GM12878 (cell line): ENCODE measurements around the gene DNAH9. TPM values are rescaled to one million over a fixed set of nuclear protein-coding genes. Genes with fewer than 3 reads are reported as not detected.

Experiments used
- ASH2L ChIP-seq: fragments of 300-600, 200-600 bp; sonication (generic); IDR thresholded peaks from 2 replicates; pipeline ENCODE4 v1.6.1; 2017; ENCODE audit warnings: low read depth, mild to moderate bottlenecking, borderline replicate concordance
- BACH1 ChIP-seq: fragments of 450-650 bp; IDR thresholded peaks from 2 replicates; pipeline ENCODE4 v1.6.1; 2017; ENCODE audit warnings: mild to moderate bottlenecking, borderline replicate concordance
- CBX3 ChIP-seq: fragments of 200-600 bp; sonication (generic); IDR thresholded peaks from 2 replicates; pipeline ENCODE4 v1.6.1; 2016; ENCODE audit warnings: low read depth, borderline replicate concordance
- CREM ChIP-seq: IDR thresholded peaks from 2 replicates; pipeline ENCODE4 v1.6.1; 2014; ENCODE audit warnings: antibody characterized with exemption, low read depth
- EGR1 ChIP-seq, 2 experiments: IDR thresholded peaks; 1 replicate in 1 of 2; 2 replicates in 1 of 2; pipeline ENCODE4 v1.6.1; 2011 to 2012; ENCODE audit warnings: low read depth in 2 of 2, low read length in 2 of 2, borderline replicate concordance in 1 of 2, mild to moderate bottlenecking in 1 of 2, moderate library complexity in 1 of 2
- GABPA ChIP-seq: IDR thresholded peaks from 2 replicates; pipeline ENCODE4 v1.6.1; 2014; ENCODE audit warnings: antibody characterized with exemption, low read depth, mild to moderate bottlenecking, inconsistent platforms
- HDAC6 ChIP-seq: fragments of 200-600 bp; sonication (generic); IDR thresholded peaks from one replicate; pipeline ENCODE4 v1.8.0; 2017; ENCODE audit warnings: antibody characterized with exemption; ENCODE audit not compliant: unreplicated experiment
- IKZF2 ChIP-seq, 2 experiments: fragments of 450-650 bp; IDR thresholded peaks; 2 replicates each; pipeline ENCODE4 v1.6.1; 2017; ENCODE audit warnings: mild to moderate bottlenecking in 2 of 2, moderate library complexity in 2 of 2
- JUNB ChIP-seq: IDR thresholded peaks from 2 replicates; pipeline ENCODE4 v1.6.1; 2016; ENCODE audit warnings: antibody characterized with exemption, mild to moderate bottlenecking
- NFIC ChIP-seq: IDR thresholded peaks from 2 replicates; pipeline ENCODE4 v1.6.1; 2012; ENCODE audit warnings: low read depth, mild to moderate bottlenecking, inconsistent platforms, low read length, moderate library complexity
- NFYB ChIP-seq: IDR thresholded peaks from 2 replicates; pipeline ENCODE4 v1.6.1; 2011; ENCODE audit warnings: low read depth, mild to moderate bottlenecking, low read length, improper control_type of control experiment, moderate library complexity; ENCODE audit not compliant: insufficient read depth
- RAD51 ChIP-seq: fragments of 450-650 bp; IDR thresholded peaks from 2 replicates; pipeline ENCODE4 v1.6.1; 2016; ENCODE audit warnings: moderate library complexity, mild to moderate bottlenecking, inconsistent platforms
- RFX5 ChIP-seq: IDR thresholded peaks from 2 replicates; pipeline ENCODE4 v1.6.1; 2011; ENCODE audit warnings: low read depth, low read length, improper control_type of control experiment
- RUNX3 ChIP-seq: IDR thresholded peaks from 2 replicates; pipeline ENCODE4 v1.6.1; 2012; ENCODE audit warnings: low read length, inconsistent platforms
- SMAD5 ChIP-seq: IDR thresholded peaks from 2 replicates; pipeline ENCODE4 v1.6.1; 2016; ENCODE audit warnings: antibody characterized with exemption, low read depth
- SMC3 ChIP-seq: IDR thresholded peaks from 2 replicates; pipeline ENCODE4 v1.6.1; 2011; ENCODE audit warnings: low read length, improper control_type of control experiment, borderline replicate concordance
- SREBF2 ChIP-seq: IDR thresholded peaks from 2 replicates; pipeline ENCODE4 v1.6.1; 2012; ENCODE audit warnings: mild to moderate bottlenecking, low read length
- SUZ12 ChIP-seq: fragments of 200-600 bp; sonication (generic); IDR thresholded peaks from one replicate; pipeline ENCODE4 v1.6.1; 2018; ENCODE audit warnings: antibody characterized with exemption, mild to moderate bottlenecking; ENCODE audit not compliant: unreplicated experiment
- WRNIP1 ChIP-seq: IDR thresholded peaks from 2 replicates; pipeline ENCODE4 v1.6.1; 2011; ENCODE audit warnings: low read depth, low read length, improper control_type of control experiment, borderline replicate concordance
- ZBED1 ChIP-seq: IDR thresholded peaks from 2 replicates; pipeline ENCODE4 v1.6.1; 2016; ENCODE audit warnings: borderline replicate concordance
- ZZZ3 ChIP-seq: IDR thresholded peaks from 2 replicates; pipeline ENCODE4 v1.6.1; 2011; ENCODE audit warnings: low read depth; ENCODE audit not compliant: control insufficient read depth, insufficient read length
- polyA plus RNA-seq, 11 experiments: library from polyadenylated mRNA; depleted of rRNA in 4 of 11; unstranded in 6 of 11; stranded (reverse) in 5 of 11; fragments of >200 nt; fragmentation: Nextera tagmentation in 4 of 11; fragmentation: Illumina TruSeq in 1 of 11; extraction: Ambion mirVana in 4 of 11; extraction: Trizol in 1 of 11; gene quantifications; 1 replicate in 1 of 11; 2 replicates in 10 of 11; pipeline versions ENCODE4 v1.2.1 to v1.2.3, GENCODE V29; 2011 to 2016; ENCODE audit warnings: inconsistent platforms in 2 of 11, missing spikeins in 2 of 11, low read depth in 1 of 11
- total RNA-seq, 4 experiments: library from RNA; depleted of rRNA in 3 of 4; stranded (reverse); fragments of >200 nt in 3 of 4; fragmentation: Illumina TruSeq in 1 of 4; extraction: Trizol in 1 of 4; gene quantifications; 2 replicates each; pipeline versions ENCODE4 v1.2.1 to v1.2.3, GENCODE V29; 2013 to 2021
- TF ChIP-seq, protein P1 (sequence below): IDR thresholded peaks from 2 replicates; pipeline ENCODE4 v1.6.1; 2012; ENCODE audit warnings: improper control_type of control experiment, low read depth, low read length; ENCODE audit not compliant: insufficient replicate concordance
- TF ChIP-seq, protein P2 (sequence below): IDR thresholded peaks from 2 replicates; pipeline ENCODE4 v1.6.1; 2011; ENCODE audit warnings: borderline replicate concordance, low read depth, mild to moderate bottlenecking, moderate library complexity, mixed read lengths, low read length; ENCODE audit not compliant: insufficient read depth; ENCODE audit errors: extremely low read length
- TF ChIP-seq, protein P3 (sequence below): IDR thresholded peaks from 2 replicates; pipeline ENCODE4 v1.6.1; 2011; ENCODE audit warnings: mild to moderate bottlenecking, low read depth, low read length, moderate library complexity; ENCODE audit not compliant: insufficient replicate concordance

Gene DNAH9
- total and polyA plus RNA-seq, 10 of the 15 experiments (the other 5 are each of a cell fraction or from before 2014, with no cell fraction given): 0.10 to 0.40 (median 0.19) TPM; not detected in 7

DNA sequence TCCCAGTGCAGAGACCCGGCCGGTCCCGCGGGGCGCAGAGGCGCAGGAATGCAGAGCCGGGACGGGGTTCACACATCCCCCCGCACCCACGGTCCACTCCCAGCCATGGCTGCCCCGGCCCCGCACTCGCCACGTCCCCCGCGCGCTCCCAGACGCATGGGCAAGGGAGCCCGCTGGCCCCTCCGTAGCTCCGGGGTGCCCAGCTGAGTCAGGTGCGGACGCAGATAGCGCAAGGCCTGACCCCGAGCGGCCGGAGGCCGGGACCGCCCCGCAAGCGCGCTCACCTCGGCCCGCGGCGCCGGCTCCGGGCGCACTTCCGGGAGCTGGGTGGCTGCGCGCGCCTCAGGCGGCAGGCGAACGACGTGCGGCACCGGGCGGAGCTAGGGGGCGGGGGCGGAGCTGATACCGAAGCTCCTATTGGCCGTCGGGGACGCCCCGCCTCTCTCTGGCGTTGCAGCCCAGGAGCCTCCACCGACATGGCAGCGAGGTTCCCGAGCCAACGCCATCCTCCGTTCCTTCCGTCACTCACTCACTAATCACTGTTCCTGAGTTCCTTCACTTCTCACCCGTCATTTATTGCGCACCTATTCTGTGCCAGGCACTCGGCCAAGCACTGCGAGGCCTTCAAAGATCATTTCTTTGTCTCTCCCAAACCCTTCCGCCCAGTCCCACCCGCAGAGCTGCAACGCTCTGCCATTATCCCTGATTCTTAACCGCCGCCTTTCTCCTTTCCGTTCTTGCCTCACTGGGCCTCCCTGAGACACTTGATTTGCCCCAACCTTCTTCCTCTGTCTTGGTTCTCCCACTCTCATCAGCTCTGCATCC lies 399.1 kb downstream of the DNAH9 start, which contains the start of gene ZNF18 (continued):
- TF ChIP-seq CREM: 0 out of 2 replicates have a peak, but pooled peaks have one; percentile 13
- peak; percentile 49; the same call in 1 of the 2 replicates for TF ChIP-seq GABPA
- no peak for TF ChIP-seq RUNX3
- TF ChIP-seq ZZZ3: no peak
- no peak for TF ChIP-seq WRNIP1
- no peak for TF ChIP-seq SREBF2
- TF ChIP-seq, protein P1, sequence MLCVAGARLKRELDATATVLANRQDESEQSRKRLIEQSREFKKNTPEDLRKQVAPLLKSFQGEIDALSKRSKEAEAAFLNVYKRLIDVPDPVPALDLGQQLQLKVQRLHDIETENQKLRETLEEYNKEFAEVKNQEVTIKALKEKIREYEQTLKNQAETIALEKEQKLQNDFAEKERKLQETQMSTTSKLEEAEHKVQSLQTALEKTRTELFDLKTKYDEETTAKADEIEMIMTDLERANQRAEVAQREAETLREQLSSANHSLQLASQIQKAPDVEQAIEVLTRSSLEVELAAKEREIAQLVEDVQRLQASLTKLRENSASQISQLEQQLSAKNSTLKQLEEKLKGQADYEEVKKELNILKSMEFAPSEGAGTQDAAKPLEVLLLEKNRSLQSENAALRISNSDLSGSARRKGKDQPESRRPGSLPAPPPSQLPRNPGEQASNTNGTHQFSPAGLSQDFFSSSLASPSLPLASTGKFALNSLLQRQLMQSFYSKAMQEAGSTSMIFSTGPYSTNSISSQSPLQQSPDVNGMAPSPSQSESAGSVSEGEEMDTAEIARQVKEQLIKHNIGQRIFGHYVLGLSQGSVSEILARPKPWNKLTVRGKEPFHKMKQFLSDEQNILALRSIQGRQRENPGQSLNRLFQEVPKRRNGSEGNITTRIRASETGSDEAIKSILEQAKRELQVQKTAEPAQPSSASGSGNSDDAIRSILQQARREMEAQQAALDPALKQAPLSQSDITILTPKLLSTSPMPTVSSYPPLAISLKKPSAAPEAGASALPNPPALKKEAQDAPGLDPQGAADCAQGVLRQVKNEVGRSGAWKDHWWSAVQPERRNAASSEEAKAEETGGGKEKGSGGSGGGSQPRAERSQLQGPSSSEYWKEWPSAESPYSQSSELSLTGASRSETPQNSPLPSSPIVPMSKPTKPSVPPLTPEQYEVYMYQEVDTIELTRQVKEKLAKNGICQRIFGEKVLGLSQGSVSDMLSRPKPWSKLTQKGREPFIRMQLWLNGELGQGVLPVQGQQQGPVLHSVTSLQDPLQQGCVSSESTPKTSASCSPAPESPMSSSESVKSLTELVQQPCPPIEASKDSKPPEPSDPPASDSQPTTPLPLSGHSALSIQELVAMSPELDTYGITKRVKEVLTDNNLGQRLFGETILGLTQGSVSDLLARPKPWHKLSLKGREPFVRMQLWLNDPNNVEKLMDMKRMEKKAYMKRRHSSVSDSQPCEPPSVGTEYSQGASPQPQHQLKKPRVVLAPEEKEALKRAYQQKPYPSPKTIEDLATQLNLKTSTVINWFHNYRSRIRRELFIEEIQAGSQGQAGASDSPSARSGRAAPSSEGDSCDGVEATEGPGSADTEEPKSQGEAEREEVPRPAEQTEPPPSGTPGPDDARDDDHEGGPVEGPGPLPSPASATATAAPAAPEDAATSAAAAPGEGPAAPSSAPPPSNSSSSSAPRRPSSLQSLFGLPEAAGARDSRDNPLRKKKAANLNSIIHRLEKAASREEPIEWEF: no peak
- TF ChIP-seq SUZ12: no peak
- TF ChIP-seq ZBED1: peak; percentile 34; the same call in 1 of the 2 replicates
- TF ChIP-seq SMAD5: peak; percentile 93
- TF ChIP-seq SMC3: no peak
- peak in 1 of 2 experiments; percentile 11; a peak in 2 of 4 replicates for TF ChIP-seq IKZF2 (IDR thresholded peaks at IDR 0.05)
- TF ChIP-seq CBX3: no peak
- TF ChIP-seq, protein P2, sequence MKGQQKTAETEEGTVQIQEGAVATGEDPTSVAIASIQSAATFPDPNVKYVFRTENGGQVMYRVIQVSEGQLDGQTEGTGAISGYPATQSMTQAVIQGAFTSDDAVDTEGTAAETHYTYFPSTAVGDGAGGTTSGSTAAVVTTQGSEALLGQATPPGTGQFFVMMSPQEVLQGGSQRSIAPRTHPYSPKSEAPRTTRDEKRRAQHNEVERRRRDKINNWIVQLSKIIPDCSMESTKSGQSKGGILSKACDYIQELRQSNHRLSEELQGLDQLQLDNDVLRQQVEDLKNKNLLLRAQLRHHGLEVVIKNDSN: no peak
- TF ChIP-seq JUNB: no peak
- TF ChIP-seq ASH2L: peak; percentile 85; the same call in 1 of the 2 replicates
- peak; percentile 10 to 46; a peak in 2 of 3 replicates for TF ChIP-seq EGR1 (IDR thresholded peaks at IDR 0.05; ENCODE audit: borderline replicate concordance in 1 of 2, low read depth in 2 of 2, low read length in 2 of 2)
- TF ChIP-seq RAD51: no peak
- no peak for TF ChIP-seq HDAC6
- TF ChIP-seq RFX5: no peak
- TF ChIP-seq, protein P3, sequence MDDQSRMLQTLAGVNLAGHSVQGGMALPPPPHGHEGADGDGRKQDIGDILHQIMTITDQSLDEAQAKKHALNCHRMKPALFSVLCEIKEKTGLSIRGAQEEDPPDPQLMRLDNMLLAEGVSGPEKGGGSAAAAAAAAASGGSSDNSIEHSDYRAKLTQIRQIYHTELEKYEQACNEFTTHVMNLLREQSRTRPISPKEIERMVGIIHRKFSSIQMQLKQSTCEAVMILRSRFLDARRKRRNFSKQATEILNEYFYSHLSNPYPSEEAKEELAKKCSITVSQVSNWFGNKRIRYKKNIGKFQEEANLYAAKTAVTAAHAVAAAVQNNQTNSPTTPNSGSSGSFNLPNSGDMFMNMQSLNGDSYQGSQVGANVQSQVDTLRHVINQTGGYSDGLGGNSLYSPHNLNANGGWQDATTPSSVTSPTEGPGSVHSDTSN: no peak
- TF ChIP-seq NFYB: peak; percentile 39; the same call in 1 of the 2 replicates
- peak; percentile 80 for TF ChIP-seq BACH1
- no peak for TF ChIP-seq NFIC
